Kidney (tissue), 14 donors: ENCODE data around the gene ZBTB44. TPM values are rescaled to one million over a fixed set of nuclear protein-coding genes. Genes with fewer than 3 reads are reported as not detected.

ENCODE experiments used
- DNase-seq, 5 donors: peaks; one replicate each; pipeline ENCODE4 v3.0.0-alpha.2; 2013 to 2020
- FAIRE-seq: peaks from 2 replicates; lab custom pipeline; 2012; peaks lifted over from hg19 to GRCh38; lab: Jason Lieb, UNC
- H3K27ac ChIP-seq, 2 donors: one replicate each; pipeline ENCODE4 v1.7.0; 2013; ENCODE audit warnings: low read depth in 2 of 2, low read length in 2 of 2, inconsistent platforms in 1 of 2
- H3K27me3 ChIP-seq: one replicate; pipeline ENCODE4 v1.7.1; 2013; ENCODE audit warnings: low read length, inconsistent platforms; ENCODE audit not compliant: control insufficient read depth, insufficient read depth
- H3K36me3 ChIP-seq, 3 donors: one replicate each; pipeline versions ENCODE4 v1.7.0 to v1.7.1; 2013; ENCODE audit warnings: low read length in 3 of 3, control low read depth in 1 of 3, inconsistent platforms in 1 of 3; ENCODE audit not compliant: insufficient read depth in 3 of 3, control insufficient read depth in 2 of 3
- H3K4me1 ChIP-seq, 3 donors: one replicate each; pipeline versions ENCODE4 v1.7.0 to v1.7.1; 2013; ENCODE audit warnings: low read length in 3 of 3, inconsistent platforms in 1 of 3, low read depth in 1 of 3; ENCODE audit not compliant: control insufficient read depth in 2 of 3, insufficient read depth in 2 of 3
- H3K4me3 ChIP-seq, 3 donors: one replicate each; pipeline versions ENCODE4 v1.7.0 to v1.8.1; 2013; ENCODE audit warnings: low read length in 3 of 3, control low read depth in 1 of 3, inconsistent platforms in 1 of 3
- H3K9ac ChIP-seq, 3 donors: one replicate each; pipeline versions ENCODE4 v1.7.0 to v1.7.1; 2013; ENCODE audit warnings: low read length in 3 of 3, control low read depth in 1 of 3, inconsistent platforms in 1 of 3
- H3K9me3 ChIP-seq, 3 donors: one replicate each; pipeline versions ENCODE4 v1.7.0 to v1.7.1; 2013; ENCODE audit warnings: low read length in 3 of 3, control low read depth in 1 of 3, inconsistent platforms in 1 of 3; ENCODE audit not compliant: control insufficient read depth in 2 of 3, insufficient read depth in 1 of 3
- CTCF ChIP-seq: IDR thresholded peaks from 3 replicates; pipeline ENCODE4 v1.5.1; 2012; ENCODE audit warnings: mild to moderate bottlenecking, moderate library complexity, borderline replicate concordance; ENCODE audit not compliant: insufficient read depth; ENCODE audit errors: extremely low read depth
- intact Hi-C: fragments of 100-400 bp; cut with DNase I; formaldehyde crosslinking; loops from one replicate; pipeline ENCODE4 v1.11.1; 2022
- polyA plus RNA-seq: library from polyadenylated mRNA; stranded (reverse); fragments of 350-450 nt; fragmentation: Illumina TruSeq; extraction: RNeasy Lipid Tissue Mini Kit (QIAGEN cat#74804); gene quantifications from one replicate; pipeline ENCODE4 v1.2.3, GENCODE V29; 2014; ENCODE audit warnings: low read depth, low replicate concordance; ENCODE audit not compliant: insufficient read depth
- total RNA-seq: library from RNA; stranded (reverse); fragmentation: NEBNext Ultra II Directional; extraction: Animal tissue kit (Norgen Biotek cat#: 25700); gene quantifications from one replicate; pipeline ENCODE4 v1.2.1, GENCODE V29; 2021
- donor health status: control.
- donor health status: control.
- donor health status: control.
- donor health status: control.
- donor health status: control.
- donor health status: DM: yes; HTN: yes; CAD: no.
- donor health status: Normal renal cell carcinoma (clear cell type).

The ZBTB44 gene
- total and polyA plus RNA-seq, 2 donors from 2014 or later = 13.1 to 59.7 TPM

DNA sequence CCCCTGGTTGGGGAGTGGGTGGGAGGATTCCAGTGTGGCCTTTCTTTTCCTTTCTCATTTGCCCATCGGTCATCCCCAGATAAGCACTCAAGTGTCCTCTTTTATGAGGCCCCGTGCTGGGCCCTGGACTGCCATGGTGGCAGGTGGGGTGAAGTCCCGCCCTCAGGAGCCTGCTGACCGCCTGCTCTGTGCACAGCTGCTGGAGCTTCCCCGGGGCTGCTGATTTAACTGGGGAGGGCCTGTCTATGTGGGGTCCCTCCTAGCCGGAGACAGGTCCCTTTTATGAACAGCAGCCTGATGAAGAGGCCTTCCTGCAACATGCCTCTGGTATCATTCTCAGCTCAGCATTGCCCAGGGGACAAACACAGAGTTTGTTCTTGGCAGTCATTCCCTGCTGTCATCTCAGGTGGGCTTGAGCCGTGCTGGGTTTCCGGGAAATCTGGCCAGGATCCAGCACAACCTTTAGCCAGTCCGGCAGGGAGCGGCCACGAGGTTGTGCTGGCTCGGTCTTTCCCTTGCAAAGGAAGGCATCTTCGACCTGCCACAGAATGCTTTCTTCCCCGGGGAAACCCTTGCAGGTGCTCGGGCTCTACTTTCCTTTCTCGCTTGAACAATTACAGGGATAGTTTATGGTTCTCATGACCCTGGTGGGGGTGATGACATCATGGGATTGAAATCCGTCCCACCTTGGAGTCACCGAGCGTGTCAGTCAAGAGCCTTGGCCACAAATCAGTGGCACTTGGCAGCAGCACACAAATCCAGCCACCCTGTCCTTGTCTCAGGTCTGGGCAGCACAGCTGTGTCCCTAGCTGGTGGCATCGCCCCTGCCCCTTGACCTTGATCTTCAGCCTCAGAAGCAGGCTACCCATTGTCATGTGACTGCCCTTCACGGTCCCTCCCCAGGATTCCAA lies 135.1 kb downstream of the ZBTB44 start:
- Histone ChIP-seq H3K4me3 (no peak overlapping the region), H3K9me3 (peaks cover 0 to 4% (median 0%) of the 10 kb centered on the region in 3 donors), H3K27me3 (no peaks in the 10 kb centered on the region), H3K36me3 (no peaks in the 10 kb centered on the region), H3K27ac (peak overlapping the region; percentile 93), H3K4me1 (peaks cover 0 to 42% (median 34%) of the 10 kb centered on the region in 3 donors), H3K9ac (peak overlapping the region in 1 of 3 donors; percentile 76)
- intact Hi-C loops = no loop called here
- no peak for FAIRE-seq
- peak; percentile 78 to 88 (median 86) for DNase-seq
- no peak for TF ChIP-seq CTCF

DNA sequence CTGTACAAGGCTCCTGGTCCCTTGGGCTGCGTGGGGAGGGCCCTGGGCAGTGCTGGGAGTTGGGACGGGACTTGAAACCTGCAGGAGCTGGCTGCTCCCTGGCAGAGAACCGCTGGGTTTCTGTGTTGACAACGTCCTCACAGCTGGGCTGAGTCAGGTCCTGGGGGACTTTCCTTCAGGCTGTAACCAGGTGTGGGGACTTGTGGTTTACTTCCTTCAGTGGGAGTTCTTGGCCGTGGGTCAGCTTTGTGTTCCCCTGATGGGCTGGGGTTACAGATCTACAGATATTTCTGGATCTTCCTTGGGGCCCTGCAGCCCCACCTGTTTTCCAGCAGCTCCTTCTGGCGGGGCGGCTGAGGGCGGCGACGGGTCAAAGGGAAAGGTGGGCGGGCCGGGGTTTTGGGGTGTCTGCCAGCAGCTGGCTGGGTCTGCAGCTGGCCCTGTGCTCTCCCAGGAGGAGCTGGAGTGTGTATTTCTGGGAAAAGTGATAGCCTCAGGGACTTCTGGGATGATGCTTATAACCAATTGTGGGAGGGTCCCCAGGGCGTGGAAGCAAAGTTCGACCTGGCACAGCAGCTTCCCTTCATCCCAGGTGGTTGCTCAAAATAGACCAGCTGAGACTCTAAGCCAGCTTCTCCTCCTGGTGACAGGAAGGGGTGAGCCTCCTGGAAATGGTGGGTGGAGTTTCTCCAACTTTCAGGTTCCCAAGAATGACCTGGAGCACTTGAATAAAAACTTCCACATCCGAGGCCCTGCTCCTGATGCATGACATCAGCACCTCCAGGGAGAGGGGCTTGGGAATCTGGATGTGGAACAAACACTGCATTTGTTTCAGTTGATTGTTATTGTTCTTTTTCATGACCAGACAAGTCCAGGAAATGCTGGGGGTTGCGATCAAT lies 136.0 kb downstream of the ZBTB44 start:
- peak in 2 of 5 donors; percentile 23 to 82 for DNase-seq
- Histone ChIP-seq H3K27ac (peak overlapping the region; percentile 93), H3K4me3 (no peak overlapping the region), H3K27me3 (no peaks in the 10 kb centered on the region), H3K4me1 (peaks cover 0 to 42% (median 34%) of the 10 kb centered on the region in 3 donors), H3K9ac (peak overlapping the region in 1 of 3 donors; percentile 76), H3K9me3 (peaks cover 0 to 7% (median 0%) of the 10 kb centered on the region in 3 donors), H3K36me3 (no peaks in the 10 kb centered on the region)
- intact Hi-C loops = no loop called here
- no peak for FAIRE-seq
- no peak for TF ChIP-seq CTCF

GRCh38 chr11:130177782-130178181 lies 136.9 kb downstream of the ZBTB44 start:
- peaks cover 0 to 42% (median 36%) of the 10 kb centered on the region in 3 donors for H3K4me1 ChIP-seq

More at GRCh38 chr11:130177782-130178181, 136.9 kb downstream of the ZBTB44 start:
- H3K27ac ChIP-seq = peak overlapping the region in 1 of 2 donors; percentile 93
- no peaks in the 10 kb centered on the region for H3K36me3 ChIP-seq
- DNase-seq (no peak), FAIRE-seq (no peak)
- H3K9me3 ChIP-seq = peaks cover 0 to 7% (median 0%) of the 10 kb centered on the region in 3 donors
- intact Hi-C loops = no loop called here
- no peak overlapping the region for H3K9ac ChIP-seq
- H3K27me3 ChIP-seq = no peaks in the 10 kb centered on the region
- no peak for TF ChIP-seq CTCF
- no peak overlapping the region for H3K4me3 ChIP-seq

Other genes with a start within 250 kb of the ZBTB44 start
- 502 TPM for gene APLP2, start 245.0 kb downstream of the ZBTB44 start, total RNA-seq
- gene APLP2, start 245.0 kb downstream of the ZBTB44 start, polyA plus RNA-seq = 338 TPM
- 139 TPM for gene ST14, start 155.1 kb downstream of the ZBTB44 start, total RNA-seq
- 59.3 TPM for gene ST14, start 155.1 kb downstream of the ZBTB44 start, polyA plus RNA-seq
- 1.2 TPM for gene ADAMTS8, start 113.7 kb upstream of the ZBTB44 start, total RNA-seq
- gene ADAMTS8, start 113.7 kb upstream of the ZBTB44 start, polyA plus RNA-seq = 1.6 TPM
- 6.2 TPM for gene ADAMTS15, start 133.7 kb upstream of the ZBTB44 start, total RNA-seq
- 3.6 TPM for gene ADAMTS15, start 133.7 kb upstream of the ZBTB44 start, polyA plus RNA-seq